Cardiac muscle cell (in vitro differentiated cells and primary cell): ENCODE measurements around the gene RALB. TPM values are rescaled to one million over a fixed set of nuclear protein-coding genes. Genes with fewer than 3 reads are reported as not detected.
"Not testable (repeated sequence)": the region's sequence is repeated elsewhere in the genome, so short reads cannot be mapped to it uniquely, and the experiment has no call there.

ENCODE experiments used
- DNase-seq, 2 donors: peaks; one replicate each; pipeline versions ENCODE4 v3.0.0 to v3.0.0-alpha.2; 2010 to 2017; ENCODE audit warnings: low read depth in 1 of 2, low spot score in 1 of 2
- H3K27ac ChIP-seq: fragments of 200-600 bp; sonication (generic); 2 replicates; pipeline ENCODE4 v1.5.1; 2016
- H3K27me3 ChIP-seq: fragments of 200-600 bp; sonication (generic); 2 replicates; pipeline ENCODE4 v1.6.0; 2016; ENCODE audit warnings: control low read depth
- H3K36me3 ChIP-seq: fragments of 200-600 bp; sonication (generic); 2 replicates; pipeline ENCODE4 v1.5.1; 2016; ENCODE audit warnings: control low read depth
- H3K4me1 ChIP-seq: fragments of 200-600 bp; sonication (generic); 2 replicates; pipeline ENCODE4 v1.8.1; 2017; ENCODE audit warnings: low read depth, mild to moderate bottlenecking, mixed run types
- H3K4me3 ChIP-seq: fragments of 200-600 bp; sonication (generic); 2 replicates; pipeline ENCODE4 v1.5.1; 2016; ENCODE audit warnings: mild to moderate bottlenecking
- H3K9me3 ChIP-seq: fragments of 200-600 bp; sonication (generic); 2 replicates; pipeline ENCODE4 v1.5.1; 2017; ENCODE audit warnings: low read depth, mild to moderate bottlenecking, control low read depth
- CTCF ChIP-seq: IDR thresholded peaks from 2 replicates; pipeline ENCODE4 v1.5.1; 2012; ENCODE audit warnings: low read depth, mild to moderate bottlenecking, low read length
- polyA plus RNA-seq: library from polyadenylated mRNA; unstranded; fragments of >200 nt; fragmentation: Nextera tagmentation; extraction: Ambion mirVana; gene quantifications from 2 replicates; pipeline ENCODE4 v1.2.1, GENCODE V29; 2016
- total RNA-seq: library from RNA; depleted of rRNA; stranded (reverse); fragments of >200 nt; gene quantifications from 2 replicates; pipeline ENCODE4 v1.2.3, GENCODE V29; 2016

The RALB gene
- total and polyA plus RNA-seq, 2 experiments from 2014 or later, result 26.5 to 50.8 TPM

GRCh38 chr2:120231974-120232635, 20.5 kb upstream of the RALB start:
- DNase-seq, result no peak
- no peaks in the 10 kb centered on the region for H3K36me3 ChIP-seq
- no peaks in the 10 kb centered on the region for H3K27me3 ChIP-seq
- H3K27ac ChIP-seq, result no peak overlapping the region
- H3K4me3 ChIP-seq, result no peak overlapping the region
- peaks cover 7% of the 10 kb centered on the region for H3K4me1 ChIP-seq
- no peak for TF ChIP-seq CTCF
- no peaks in the 10 kb centered on the region for H3K9me3 ChIP-seq

- H3K4me1 ChIP-seq, result no peaks in the 10 kb centered on the region
- no peaks in the 10 kb centered on the region for H3K36me3 ChIP-seq
- H3K9me3 ChIP-seq, result no peaks in the 10 kb centered on the region
- no peak overlapping the region for H3K27ac ChIP-seq
- TF ChIP-seq CTCF, result no peak
- no peaks in the 10 kb centered on the region for H3K27me3 ChIP-seq
- no peak for DNase-seq
- no peak overlapping the region for H3K4me3 ChIP-seq
Observed at GRCh38 chr2:120233292-120233691, 19.4 kb upstream of the RALB start.

- H3K27ac ChIP-seq, H3K36me3 ChIP-seq, H3K9me3 ChIP-seq, H3K27me3 ChIP-seq, H3K4me1 ChIP-seq, H3K4me3 ChIP-seq, DNase-seq: not testable (repeated sequence)
Observed at GRCh38 chr2:120235158-120235557, 17.5 kb upstream of the RALB start.

- Histone ChIP-seq H3K36me3 (no peaks in the 10 kb centered on the region), H3K4me1 (no peaks in the 10 kb centered on the region), H3K9me3 (no peaks in the 10 kb centered on the region), H3K27ac (no peak overlapping the region), H3K27me3 (no peaks in the 10 kb centered on the region), H3K4me3 (no peak overlapping the region)
- no peak for DNase-seq
- no peak for TF ChIP-seq CTCF
Observed at GRCh38 chr2:120235681-120236080, 17.0 kb upstream of the RALB start.

- TF ChIP-seq CTCF, result no peak
- no peak for DNase-seq
- H3K36me3 ChIP-seq, result no peaks in the 10 kb centered on the region
- H3K4me1 ChIP-seq, result no peaks in the 10 kb centered on the region
- H3K27ac ChIP-seq, result no peak overlapping the region
- H3K27me3 ChIP-seq, result no peaks in the 10 kb centered on the region
- H3K4me3 ChIP-seq, result no peak overlapping the region
- H3K9me3 ChIP-seq, result no peaks in the 10 kb centered on the region
Observed at GRCh38 chr2:120236316-120236715, 16.3 kb upstream of the RALB start.

GRCh38 chr2:120236791-120237190, 15.9 kb upstream of the RALB start:
- H3K9me3 ChIP-seq, result no peaks in the 10 kb centered on the region
- H3K27me3 ChIP-seq, result no peaks in the 10 kb centered on the region
- no peaks in the 10 kb centered on the region for H3K36me3 ChIP-seq
- DNase-seq, result no peak
- TF ChIP-seq CTCF, result no peak
- no peaks in the 10 kb centered on the region for H3K4me1 ChIP-seq
- H3K4me3 ChIP-seq, result no peak overlapping the region
- H3K27ac ChIP-seq, result no peak overlapping the region
